ENCODE results near the gene ENTPD3. TPM values are rescaled to one million over a fixed set of nuclear protein-coding genes. Genes with fewer than 3 reads are reported as not detected.

Gene ENTPD3
- total and polyA plus RNA-seq, 2 of the 13 experiments (the other 11 are each of a cell fraction or from before 2014, with no cell fraction given), result 0.07 TPM; not detected in 1

DNA sequence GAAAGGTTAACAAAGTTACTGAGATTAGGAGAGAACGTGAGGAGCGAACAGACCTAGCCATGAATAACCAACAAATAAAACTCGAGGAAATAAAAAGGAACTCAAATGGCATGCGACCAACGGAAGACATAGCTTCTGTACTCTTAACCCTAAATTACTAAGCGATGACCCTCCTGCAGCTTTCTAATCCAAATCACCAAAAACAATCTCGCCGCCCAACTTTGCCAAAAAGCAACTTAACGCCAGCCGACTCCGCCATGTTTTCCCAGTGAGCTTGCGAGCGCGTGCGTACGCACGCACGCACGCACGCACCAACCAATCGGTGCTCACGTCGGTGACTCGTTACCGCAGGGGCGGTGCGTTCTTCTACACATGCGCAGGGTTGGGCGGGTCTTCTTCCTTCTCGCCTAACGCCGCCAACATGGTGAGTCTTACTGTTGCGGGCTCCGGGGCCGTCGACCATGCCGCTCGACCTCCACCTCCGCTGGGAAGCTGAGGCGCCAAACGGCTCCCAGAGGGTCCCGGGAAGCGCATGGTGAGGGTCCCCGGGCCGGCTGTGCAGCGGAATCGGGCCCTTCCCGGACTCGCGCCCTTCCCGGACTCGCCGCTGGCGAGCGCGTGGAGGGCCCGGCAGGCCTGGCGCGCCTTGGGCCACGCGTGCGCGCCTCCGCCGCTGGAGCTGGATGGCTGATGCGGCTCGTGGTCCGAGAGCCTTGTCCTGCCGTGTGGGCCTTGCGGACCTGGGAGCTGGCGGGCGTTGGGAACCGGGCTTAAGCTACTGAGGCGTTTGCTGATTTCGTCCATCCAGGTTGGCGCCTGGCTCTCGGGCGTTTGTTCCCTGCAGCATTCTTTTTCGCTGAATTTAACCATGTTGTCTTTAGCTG lies 70.2 kb downstream of the ENTPD3 start, which contains the start of gene RPL14 (continued):
- TF ChIP-seq, protein P1, sequence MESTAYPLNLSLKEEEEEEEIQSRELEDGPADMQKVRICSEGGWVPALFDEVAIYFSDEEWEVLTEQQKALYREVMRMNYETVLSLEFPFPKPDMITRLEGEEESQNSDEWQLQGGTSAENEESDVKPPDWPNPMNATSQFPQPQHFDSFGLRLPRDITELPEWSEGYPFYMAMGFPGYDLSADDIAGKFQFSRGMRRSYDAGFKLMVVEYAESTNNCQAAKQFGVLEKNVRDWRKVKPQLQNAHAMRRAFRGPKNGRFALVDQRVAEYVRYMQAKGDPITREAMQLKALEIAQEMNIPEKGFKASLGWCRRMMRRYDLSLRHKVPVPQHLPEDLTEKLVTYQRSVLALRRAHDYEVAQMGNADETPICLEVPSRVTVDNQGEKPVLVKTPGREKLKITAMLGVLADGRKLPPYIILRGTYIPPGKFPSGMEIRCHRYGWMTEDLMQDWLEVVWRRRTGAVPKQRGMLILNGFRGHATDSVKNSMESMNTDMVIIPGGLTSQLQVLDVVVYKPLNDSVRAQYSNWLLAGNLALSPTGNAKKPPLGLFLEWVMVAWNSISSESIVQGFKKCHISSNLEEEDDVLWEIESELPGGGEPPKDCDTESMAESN (CRISPR knock-in tag; conservative IDR thresholded peaks at IDR 0.05), result peak; percentile 74; the same call in 1 of the 2 replicates
- TF ChIP-seq, protein P2, sequence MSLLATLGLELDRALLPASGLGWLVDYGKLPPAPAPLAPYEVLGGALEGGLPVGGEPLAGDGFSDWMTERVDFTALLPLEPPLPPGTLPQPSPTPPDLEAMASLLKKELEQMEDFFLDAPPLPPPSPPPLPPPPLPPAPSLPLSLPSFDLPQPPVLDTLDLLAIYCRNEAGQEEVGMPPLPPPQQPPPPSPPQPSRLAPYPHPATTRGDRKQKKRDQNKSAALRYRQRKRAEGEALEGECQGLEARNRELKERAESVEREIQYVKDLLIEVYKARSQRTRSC (CRISPR knock-in tag; IDR thresholded peaks at IDR 0.05; ENCODE audit: low read depth), result no peak
- TF ChIP-seq ZNF501 (CRISPR knock-in tag; IDR thresholded peaks at IDR 0.05) (peak; percentile 87; the same call in 1 of the 2 replicates), ZNF24 (IDR thresholded peaks at IDR 0.05) (no peak), KLF16 (CRISPR knock-in tag; IDR thresholded peaks at IDR 0.05) (peak in 1 of 2 experiments; percentile 84; a peak in 2 of 4 replicates), SRSF1 (optimal IDR thresholded peaks at IDR 0.05; ENCODE audit: low read depth, low read length) (no peak), MED8 (CRISPR knock-in tag; IDR thresholded peaks at IDR 0.05; ENCODE audit: insufficient replicate concordance) (no peak), FOSL2 (CRISPR knock-in tag; IDR thresholded peaks at IDR 0.05) (peak; percentile 30; the same call in 1 of the 2 replicates), ZNF780A (CRISPR knock-in tag; IDR thresholded peaks at IDR 0.05) (peak; percentile 66; the same call in 1 of the 2 replicates), TCF7L2 (IDR thresholded peaks at IDR 0.05; ENCODE audit: low read depth, low read length) (no peak), TOPORS (CRISPR knock-in tag; IDR thresholded peaks at IDR 0.05) (peak; percentile 48; the same call in 1 of the 2 replicates), POGZ (CRISPR knock-in tag; IDR thresholded peaks at IDR 0.05) (peak; percentile 69; the same call in 1 of the 2 replicates), PHF20 (CRISPR knock-in tag; IDR thresholded peaks at IDR 0.05) (peak; percentile 88), FOXO1 (CRISPR knock-in tag; IDR thresholded peaks at IDR 0.05) (no peak; the same call in none of the 2 replicates), ZNF543 (CRISPR knock-in tag; IDR thresholded peaks at IDR 0.05) (0 out of 2 replicates have a peak, but pooled peaks have one; percentile 55), TBL1XR1 (IDR thresholded peaks at IDR 0.05; ENCODE audit: borderline replicate concordance, low read length, partially characterized antibody) (peak; percentile 15), EZH2 (conservative IDR thresholded peaks at IDR 0.05; ENCODE audit: low read depth, low read length) (no peak), HNRNPK (IDR thresholded peaks at IDR 0.05; ENCODE audit: low read depth, low read length, poor library complexity, severe bottlenecking) (no peak), ZNF263 (CRISPR knock-in tag; IDR thresholded peaks at IDR 0.05) (no peak), PPARG (CRISPR knock-in tag; conservative IDR thresholded peaks at IDR 0.05) (0 out of 2 replicates have a peak, but pooled peaks have one; percentile 20)
- TF ChIP-seq, protein P3, sequence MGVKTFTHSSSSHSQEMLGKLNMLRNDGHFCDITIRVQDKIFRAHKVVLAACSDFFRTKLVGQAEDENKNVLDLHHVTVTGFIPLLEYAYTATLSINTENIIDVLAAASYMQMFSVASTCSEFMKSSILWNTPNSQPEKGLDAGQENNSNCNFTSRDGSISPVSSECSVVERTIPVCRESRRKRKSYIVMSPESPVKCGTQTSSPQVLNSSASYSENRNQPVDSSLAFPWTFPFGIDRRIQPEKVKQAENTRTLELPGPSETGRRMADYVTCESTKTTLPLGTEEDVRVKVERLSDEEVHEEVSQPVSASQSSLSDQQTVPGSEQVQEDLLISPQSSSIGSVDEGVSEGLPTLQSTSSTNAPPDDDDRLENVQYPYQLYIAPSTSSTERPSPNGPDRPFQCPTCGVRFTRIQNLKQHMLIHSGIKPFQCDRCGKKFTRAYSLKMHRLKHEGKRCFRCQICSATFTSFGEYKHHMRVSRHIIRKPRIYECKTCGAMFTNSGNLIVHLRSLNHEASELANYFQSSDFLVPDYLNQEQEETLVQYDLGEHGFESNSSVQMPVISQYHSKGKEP (CRISPR knock-in tag; IDR thresholded peaks at IDR 0.05), result no peak
- TF ChIP-seq, protein P4, sequence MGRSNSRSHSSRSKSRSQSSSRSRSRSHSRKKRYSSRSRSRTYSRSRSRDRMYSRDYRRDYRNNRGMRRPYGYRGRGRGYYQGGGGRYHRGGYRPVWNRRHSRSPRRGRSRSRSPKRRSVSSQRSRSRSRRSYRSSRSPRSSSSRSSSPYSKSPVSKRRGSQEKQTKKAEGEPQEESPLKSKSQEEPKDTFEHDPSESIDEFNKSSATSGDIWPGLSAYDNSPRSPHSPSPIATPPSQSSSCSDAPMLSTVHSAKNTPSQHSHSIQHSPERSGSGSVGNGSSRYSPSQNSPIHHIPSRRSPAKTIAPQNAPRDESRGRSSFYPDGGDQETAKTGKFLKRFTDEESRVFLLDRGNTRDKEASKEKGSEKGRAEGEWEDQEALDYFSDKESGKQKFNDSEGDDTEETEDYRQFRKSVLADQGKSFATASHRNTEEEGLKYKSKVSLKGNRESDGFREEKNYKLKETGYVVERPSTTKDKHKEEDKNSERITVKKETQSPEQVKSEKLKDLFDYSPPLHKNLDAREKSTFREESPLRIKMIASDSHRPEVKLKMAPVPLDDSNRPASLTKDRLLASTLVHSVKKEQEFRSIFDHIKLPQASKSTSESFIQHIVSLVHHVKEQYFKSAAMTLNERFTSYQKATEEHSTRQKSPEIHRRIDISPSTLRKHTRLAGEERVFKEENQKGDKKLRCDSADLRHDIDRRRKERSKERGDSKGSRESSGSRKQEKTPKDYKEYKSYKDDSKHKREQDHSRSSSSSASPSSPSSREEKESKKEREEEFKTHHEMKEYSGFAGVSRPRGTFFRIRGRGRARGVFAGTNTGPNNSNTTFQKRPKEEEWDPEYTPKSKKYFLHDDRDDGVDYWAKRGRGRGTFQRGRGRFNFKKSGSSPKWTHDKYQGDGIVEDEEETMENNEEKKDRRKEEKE (IDR thresholded peaks at IDR 0.05), result no peak
